Panc1 (cell line): ENCODE measurements around the gene TRIM60. TPM values are rescaled to one million over a fixed set of nuclear protein-coding genes. Genes with fewer than 3 reads are reported as not detected.
"Not testable (repeated sequence)": the region's sequence is repeated elsewhere in the genome, so short reads cannot be mapped to it uniquely, and the experiment has no call there.

Experiments used
- ATAC-seq: fragments of 200-7000 bp; cut with Tn5 transposase; 2 replicates; pipeline ENCODE4 v1.9.1; 2020; ENCODE audit warnings: mild to moderate bottlenecking, moderate library complexity
- BruUV-seq: library from RNA; stranded (reverse); fragments of 400-500 nt; replicated peaks from 2 replicates; lab custom pipeline; 2021; lab: Mats Ljungman, UMichigan
- CTCF ChIA-PET: fragments of 300-600 bp; sonication (Branson Sonifier 250); formaldehyde crosslinking; loops from one replicate; lab custom pipeline; 2022; ENCODE audit warnings: antibody characterized with exemption; lab: Charles Lee
- POLR2A ChIA-PET: fragments of 300-600 bp; sonication (Branson Sonifier 250); formaldehyde crosslinking; loops from one replicate; lab custom pipeline; 2022; ENCODE audit warnings: antibody characterized with exemption; lab: Charles Lee
- DNase-seq: peaks from one replicate; pipeline ENCODE4 v3.0.0-alpha.2; 2010; ENCODE audit warnings: low read depth, low spot score
- H3K27ac ChIP-seq: 2 replicates; pipeline ENCODE4 v1.5.1; 2011; ENCODE audit warnings: mild to moderate bottlenecking, low read length, inconsistent platforms
- H3K27me3 ChIP-seq: fragments of 200-500 bp; sonication (Bioruptor generic); 2 replicates; pipeline ENCODE4 v1.6.0; 2014; ENCODE audit warnings: low read length, inconsistent platforms; ENCODE audit not compliant: control insufficient read depth, insufficient read depth
- H3K36me3 ChIP-seq: fragments of 200-500 bp; sonication (Bioruptor generic); 2 replicates; pipeline ENCODE4 v1.5.1; 2014; ENCODE audit warnings: inconsistent platforms, mild to moderate bottlenecking, low read length, moderate library complexity; ENCODE audit not compliant: control insufficient read depth, insufficient read depth
- H3K4me1 ChIP-seq: 2 replicates; pipeline ENCODE4 v1.5.1; 2011; ENCODE audit warnings: inconsistent platforms, mild to moderate bottlenecking, low read length, moderate library complexity; ENCODE audit not compliant: control insufficient read depth, insufficient read depth
- H3K4me3 ChIP-seq, 2 experiments: 2 replicates each; pipeline ENCODE4 v1.5.1; 2011 to 2012; ENCODE audit warnings: low read depth in 2 of 2, low read length in 2 of 2, mild to moderate bottlenecking in 2 of 2, inconsistent platforms in 1 of 2, moderate library complexity in 1 of 2
- H3K9me3 ChIP-seq: fragments of 200-500 bp; sonication (Bioruptor generic); 2 replicates; pipeline ENCODE4 v1.5.1; 2014; ENCODE audit warnings: low read depth, mild to moderate bottlenecking, inconsistent platforms, low read length, moderate library complexity; ENCODE audit not compliant: control insufficient read depth, insufficient read depth
- CTCF ChIP-seq: fragments of 450-650 bp; IDR thresholded peaks from 2 replicates; pipeline ENCODE4 v1.5.1; 2017; ENCODE audit warnings: mild to moderate bottlenecking
- REST ChIP-seq, 2 experiments: IDR thresholded peaks; 2 replicates each; pipeline ENCODE4 v1.6.1; 2011 to 2012; ENCODE audit warnings: low read depth in 2 of 2, control low read depth in 1 of 2, low read length in 1 of 2, mild to moderate bottlenecking in 1 of 2, moderate library complexity in 1 of 2; ENCODE audit not compliant: insufficient read depth in 1 of 2
- SIN3A ChIP-seq: IDR thresholded peaks from 2 replicates; pipeline ENCODE4 v1.6.1; 2012; ENCODE audit warnings: low read depth, mild to moderate bottlenecking, low read length, moderate library complexity, borderline replicate concordance; ENCODE audit not compliant: insufficient read depth
- in situ Hi-C: cut with HindIII; loops from 2 replicates; pipeline ENCODE4 v1.10.0; 2016; ENCODE audit warnings: low sequenced_read_pairs, low pct_unique_long_range_greater_than_20kb
- intact Hi-C: fragments of 100-400 bp; cut with micrococcal nuclease; formaldehyde crosslinking; loops from one replicate; pipeline ENCODE4 v1.10.0; 2022; ENCODE audit not compliant: unreplicated experiment
- total RNA-seq: library from RNA; stranded (reverse); gene quantifications from one replicate; pipeline ENCODE4 v1.2.1, GENCODE V29; 2021; ENCODE audit not compliant: unreplicated experiment

Gene TRIM60
- total RNA-seq, 1 experiment from 2014 or later, result not detected

- H3K9me3 ChIP-seq, result no peaks in the 10 kb centered on the region
- no peaks in the 10 kb centered on the region for H3K4me1 ChIP-seq
- ChIA-PET CTCF (interaction anchor here (0.5 kb wide), 1 partner anchor 79 kb away, joined by 4 read pairs; no protein-coding TSS in a partner anchor), POLR2A (no interaction called here)
- no peaks in the 10 kb centered on the region for H3K36me3 ChIP-seq
- H3K27ac ChIP-seq, result no peak overlapping the region
- no peaks in the 10 kb centered on the region for H3K27me3 ChIP-seq
- intact Hi-C loops (no loop called here), in situ Hi-C loops (no loop called here)
- ATAC-seq, result no peak
- BruUV-seq, result no TSS peak
- no peak for DNase-seq
- no peak overlapping the region for H3K4me3 ChIP-seq
- peak; percentile 29 for TF ChIP-seq CTCF
- no peak for TF ChIP-seq REST (IDR thresholded peaks at IDR 0.05; ENCODE audit: insufficient read depth in 1 of 2, low read depth in 2 of 2, low read length in 1 of 2)
- TF ChIP-seq SIN3A, result no peak
Observed at GRCh38 chr4:165016971-165017370, 14.8 kb upstream of the TRIM60 start.

GRCh38 chr4:165019995-165020394 is 11.8 kb upstream of the TRIM60 start:
- in situ Hi-C loops, H3K4me3 ChIP-seq, ATAC-seq, intact Hi-C loops, DNase-seq, H3K9me3 ChIP-seq, H3K27ac ChIP-seq, H3K36me3 ChIP-seq, BruUV-seq, H3K27me3 ChIP-seq, CTCF ChIA-PET, H3K4me1 ChIP-seq, POLR2A ChIA-PET: not testable (repeated sequence)

- POLR2A ChIA-PET, BruUV-seq: not testable (repeated sequence)
Observed at GRCh38 chr4:165025782-165026181, 6.0 kb upstream of the TRIM60 start.

More at GRCh38 chr4:165025782-165026181, 6.0 kb upstream of the TRIM60 start:
- in situ Hi-C loops, H3K4me1 ChIP-seq, ATAC-seq, H3K9me3 ChIP-seq, intact Hi-C loops, DNase-seq, H3K36me3 ChIP-seq, H3K4me3 ChIP-seq, CTCF ChIA-PET, H3K27ac ChIP-seq, H3K27me3 ChIP-seq: not testable (repeated sequence)
